GM19467 (cell line): ENCODE data around the gene NCBP3.
"Not testable (repeated sequence)": the region's sequence is repeated elsewhere in the genome, so short reads cannot be mapped to it uniquely, and the experiment has no call there.

ENCODE experiments used
- ATAC-seq: cut with Tn5 transposase; IDR thresholded peaks from one replicate; pipeline ENCODE4 v1.9.1; 2021; ENCODE audit warnings: mild to moderate bottlenecking, moderate library complexity; ENCODE audit not compliant: unreplicated experiment

NCBP3 gene

DNA sequence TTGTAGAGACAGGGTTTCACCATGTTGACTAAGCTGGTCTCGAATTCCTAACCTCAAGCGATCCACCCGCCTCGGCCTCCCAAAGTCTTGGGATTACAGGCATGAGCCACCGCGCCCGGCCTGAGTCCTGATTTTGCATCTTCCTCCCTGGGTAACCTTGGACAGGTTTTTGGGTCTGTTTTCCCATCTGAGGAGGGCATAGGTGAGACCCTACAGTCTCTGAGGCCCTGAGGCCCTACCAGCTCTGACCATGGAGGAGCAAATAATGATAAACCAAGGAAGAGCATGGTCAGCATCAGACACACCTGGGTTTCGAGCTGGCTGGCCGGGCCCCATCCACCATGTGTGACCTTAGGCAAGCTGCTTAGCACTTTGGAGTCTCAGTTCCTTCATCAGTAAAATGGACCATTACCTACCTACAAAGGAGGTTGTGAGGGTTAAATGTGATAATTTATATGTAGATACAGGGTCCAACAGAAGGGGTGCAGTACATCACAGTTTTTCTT, 1.2 kb upstream of the NCBP3 start:
- no peak for ATAC-seq

DNA sequence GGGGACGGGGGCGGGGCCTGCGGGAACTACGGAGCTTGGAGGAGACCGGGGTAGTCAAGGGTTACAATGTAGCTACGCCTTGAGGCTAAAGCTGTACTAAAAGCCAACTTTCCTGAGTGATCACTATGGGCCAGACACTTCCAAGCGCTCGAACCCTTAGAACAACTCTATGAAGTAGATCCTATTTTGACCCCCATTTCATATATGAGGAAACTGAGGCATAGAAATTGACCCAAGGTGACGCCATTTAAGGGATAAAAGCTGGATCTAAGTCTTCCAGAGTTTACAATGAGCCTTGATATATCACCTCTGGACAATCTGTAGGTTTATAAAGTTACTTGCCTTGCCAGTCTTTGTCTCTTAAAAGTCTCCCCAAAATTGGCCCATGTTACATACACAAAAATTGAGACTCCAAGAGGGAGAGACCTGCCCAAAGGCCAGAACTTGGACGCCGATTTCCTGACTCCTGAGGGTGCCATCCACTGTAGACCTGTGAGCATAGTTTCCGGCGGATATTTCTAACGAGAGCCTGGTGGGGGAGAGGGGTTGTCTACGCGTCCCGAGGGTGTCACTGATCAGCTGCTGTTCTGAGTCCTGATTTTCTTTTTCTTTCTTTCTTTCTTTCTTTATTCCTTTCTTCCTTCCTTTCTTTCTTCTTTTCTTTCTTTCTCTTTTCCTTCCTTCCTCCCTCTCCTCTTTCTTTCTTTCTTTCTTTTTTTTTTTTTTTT, 555 bp upstream of the NCBP3 start:
- no peak for ATAC-seq

DNA sequence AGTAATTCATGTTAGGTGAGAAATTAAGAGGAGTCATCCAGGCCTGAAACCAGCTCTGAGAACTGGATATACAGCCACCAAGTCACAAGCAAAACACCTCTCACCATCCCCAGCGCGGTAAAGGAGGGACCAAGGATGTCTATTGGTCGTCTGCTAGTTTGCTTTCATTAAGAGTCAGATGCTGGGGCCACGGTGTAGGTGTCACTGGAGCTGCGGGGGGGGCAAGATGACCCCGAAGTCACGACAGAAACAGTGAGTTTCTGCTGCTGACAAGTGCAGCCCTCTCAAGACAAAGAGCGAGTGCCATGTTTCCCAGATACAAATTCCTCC, 790 bp downstream of the NCBP3 start:
- ATAC-seq = no peak

DNA sequence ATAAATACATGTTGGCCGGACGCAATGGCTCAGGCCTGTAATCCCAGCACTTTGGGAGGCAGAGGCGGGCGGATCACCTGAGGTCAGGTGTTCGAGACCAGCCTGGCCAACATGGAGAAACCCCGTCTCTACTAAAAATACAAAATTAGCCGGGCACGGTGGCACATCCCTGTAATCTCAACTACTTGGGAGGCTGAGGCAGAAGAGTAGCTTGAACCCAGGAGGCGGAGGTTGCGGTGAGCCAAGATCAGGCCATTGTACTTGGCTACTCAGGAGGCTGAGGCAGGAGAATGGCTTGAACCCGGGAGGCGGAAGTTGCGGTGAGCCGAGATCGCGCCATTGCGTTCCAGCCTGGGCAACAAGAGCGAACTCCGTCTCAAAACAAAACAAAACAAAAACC, 1.5 kb downstream of the NCBP3 start:
- ATAC-seq = not testable (repeated sequence)

DNA sequence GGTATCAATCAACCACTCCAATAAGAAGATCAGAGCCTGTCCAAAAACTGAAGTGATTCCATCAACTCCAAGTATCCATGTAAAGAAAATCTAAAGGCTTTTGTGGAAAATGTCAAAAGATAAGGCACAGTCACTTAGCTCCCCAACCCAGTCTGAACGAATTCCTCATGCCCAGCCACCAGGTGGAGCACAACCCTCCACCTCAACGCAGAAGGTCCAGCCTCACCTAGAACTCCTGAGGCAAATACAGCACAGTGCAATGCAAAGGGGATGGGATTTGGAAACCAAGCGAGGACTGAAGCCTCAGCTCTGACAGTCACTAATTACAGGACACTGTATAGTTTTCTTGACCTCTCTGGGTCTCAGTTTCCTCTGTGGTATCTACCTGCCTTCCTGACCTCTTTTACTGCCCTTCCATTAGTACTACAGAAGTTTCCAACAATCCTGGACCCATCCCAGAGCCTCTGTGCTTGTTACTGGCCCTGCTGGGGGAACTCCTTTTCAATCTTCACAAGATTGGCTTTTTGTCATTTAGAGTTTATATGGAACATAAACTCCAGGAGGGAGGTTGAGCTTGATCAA, 2.0 kb downstream of the NCBP3 start:
- no peak for ATAC-seq

DNA sequence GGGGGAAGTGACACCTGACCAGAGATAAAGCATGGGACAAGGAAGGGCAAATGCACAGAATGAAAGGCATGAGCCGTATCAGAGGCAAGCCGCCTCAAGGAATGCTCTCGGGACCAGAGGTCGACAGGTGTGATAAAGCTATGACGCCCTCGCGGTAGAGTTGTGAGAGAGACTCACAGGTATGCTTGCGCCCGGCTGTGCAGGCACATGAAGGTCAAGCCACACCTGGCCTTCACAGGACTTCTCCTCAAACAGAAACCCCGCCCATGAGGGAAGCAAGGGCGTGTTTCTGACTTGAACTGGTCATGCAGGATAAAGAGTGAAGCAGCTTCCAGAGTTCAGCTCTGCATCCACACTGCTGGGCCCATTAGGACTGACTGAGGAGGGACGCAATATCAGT, 7.8 kb downstream of the NCBP3 start:
- ATAC-seq = no peak

- no peak for ATAC-seq
These were observed 9.5 kb downstream of the NCBP3 start for GRCh38 chr17:3836551-3836950.

DNA sequence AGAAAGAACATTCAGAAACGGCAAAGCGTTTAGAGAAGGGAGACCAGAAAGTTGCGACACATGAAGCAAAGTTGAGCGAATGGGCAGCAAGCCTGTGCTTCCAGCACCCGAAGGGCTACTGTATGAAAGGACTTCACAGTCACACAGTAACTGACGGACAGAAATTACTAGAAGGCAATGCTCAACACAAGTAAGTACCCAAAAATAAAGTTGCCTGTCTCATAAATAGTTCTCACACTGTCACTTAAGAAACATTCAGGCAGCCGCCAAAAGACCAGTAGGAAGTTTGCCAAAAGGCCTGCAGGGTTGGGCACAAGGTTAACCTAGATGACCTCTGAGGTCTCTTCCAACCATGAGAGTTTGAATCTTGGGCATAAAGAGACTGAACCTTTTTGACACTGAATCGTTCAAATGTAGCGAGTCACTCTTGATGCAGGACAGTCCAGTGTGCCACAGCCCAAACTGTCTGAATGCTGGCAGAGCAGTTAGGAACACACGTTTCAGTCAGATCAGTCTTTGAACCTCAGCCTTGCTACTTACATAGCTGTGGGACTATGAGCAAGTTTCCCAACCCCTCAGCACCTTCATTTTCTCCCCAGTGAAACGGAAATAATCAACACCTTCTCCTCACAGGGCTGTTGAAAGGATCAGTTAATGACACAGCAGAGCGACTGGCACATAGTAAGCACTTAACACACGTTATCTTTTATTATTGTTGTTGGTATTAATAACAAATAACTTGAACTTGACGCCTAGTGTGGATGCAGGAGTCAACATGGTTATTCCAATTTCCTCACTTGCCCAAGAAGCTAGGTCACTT, 10.4 kb downstream of the NCBP3 start:
- ATAC-seq = no peak

DNA sequence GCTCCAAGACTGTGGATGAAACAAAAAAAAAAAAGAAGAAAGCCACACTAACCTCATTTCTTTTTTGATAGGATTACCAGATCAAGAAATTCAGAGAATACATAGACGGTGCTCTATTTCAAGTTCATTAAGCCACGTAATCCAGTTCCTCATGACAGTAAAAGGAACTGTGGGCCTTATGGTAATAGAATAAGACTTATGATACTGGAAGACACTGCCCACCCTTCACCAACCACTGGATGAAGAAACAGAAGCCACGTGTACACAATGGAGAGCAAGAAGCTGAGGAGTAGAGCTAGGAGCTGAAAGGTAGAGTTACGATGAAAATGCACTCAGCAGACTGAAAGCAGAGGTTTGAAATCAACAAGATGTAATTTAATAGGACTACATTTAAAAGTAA, 11.2 kb downstream of the NCBP3 start:
- no peak for ATAC-seq

GRCh38 chr17:3828852-3829232, 17.2 kb downstream of the NCBP3 start:
- ATAC-seq = no peak

- ATAC-seq = no peak
These were observed 17.7 kb downstream of the NCBP3 start for GRCh38 chr17:3828151-3828851.

- no peak for ATAC-seq
These were observed 18.8 kb downstream of the NCBP3 start for GRCh38 chr17:3827124-3827773.

DNA sequence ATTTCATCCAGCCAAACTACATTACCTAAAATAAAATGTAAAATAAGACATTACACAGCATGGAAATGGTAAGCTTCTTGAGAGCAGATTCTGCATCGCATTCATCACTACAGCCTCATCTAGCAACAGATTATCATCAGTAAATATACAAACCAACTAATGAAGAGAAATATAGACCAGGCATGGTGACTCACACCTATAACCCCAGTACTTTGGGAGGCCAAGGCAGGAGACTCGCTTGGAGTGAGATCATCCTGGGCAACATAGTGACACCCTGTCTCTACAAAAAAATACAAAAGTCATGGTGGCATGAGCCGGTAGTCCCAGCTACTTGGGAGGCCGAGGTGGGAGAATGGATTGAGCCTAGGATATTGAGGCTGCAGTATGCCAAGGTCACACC, 19.9 kb downstream of the NCBP3 start:
- no peak for ATAC-seq

- no peak for ATAC-seq
These were observed 24.9 kb downstream of the NCBP3 start for GRCh38 chr17:3821101-3821500.

GRCh38 chr17:3818786-3819185, 27.3 kb downstream of the NCBP3 start:
- no peak for ATAC-seq

GRCh38 chr17:3817851-3818605, 28.0 kb downstream of the NCBP3 start:
- ATAC-seq = no peak

GRCh38 chr17:3815925-3816324, 30.1 kb downstream of the NCBP3 start:
- ATAC-seq = no peak

GRCh38 chr17:3815122-3815521, 30.9 kb downstream of the NCBP3 start:
- no peak for ATAC-seq

- no peak for ATAC-seq
These were observed 31.7 kb downstream of the NCBP3 start for GRCh38 chr17:3814361-3814760.

GRCh38 chr17:3813171-3813570, 32.9 kb downstream of the NCBP3 start:
- ATAC-seq = no peak
